ENCODE data around the gene FTCDNL1. TPM values are rescaled to one million over a fixed set of nuclear protein-coding genes. Genes with fewer than 3 reads are reported as not detected.

The FTCDNL1 gene
- total RNA-seq, result 0.13 and 0.76 TPM in 2 replicates

DNA sequence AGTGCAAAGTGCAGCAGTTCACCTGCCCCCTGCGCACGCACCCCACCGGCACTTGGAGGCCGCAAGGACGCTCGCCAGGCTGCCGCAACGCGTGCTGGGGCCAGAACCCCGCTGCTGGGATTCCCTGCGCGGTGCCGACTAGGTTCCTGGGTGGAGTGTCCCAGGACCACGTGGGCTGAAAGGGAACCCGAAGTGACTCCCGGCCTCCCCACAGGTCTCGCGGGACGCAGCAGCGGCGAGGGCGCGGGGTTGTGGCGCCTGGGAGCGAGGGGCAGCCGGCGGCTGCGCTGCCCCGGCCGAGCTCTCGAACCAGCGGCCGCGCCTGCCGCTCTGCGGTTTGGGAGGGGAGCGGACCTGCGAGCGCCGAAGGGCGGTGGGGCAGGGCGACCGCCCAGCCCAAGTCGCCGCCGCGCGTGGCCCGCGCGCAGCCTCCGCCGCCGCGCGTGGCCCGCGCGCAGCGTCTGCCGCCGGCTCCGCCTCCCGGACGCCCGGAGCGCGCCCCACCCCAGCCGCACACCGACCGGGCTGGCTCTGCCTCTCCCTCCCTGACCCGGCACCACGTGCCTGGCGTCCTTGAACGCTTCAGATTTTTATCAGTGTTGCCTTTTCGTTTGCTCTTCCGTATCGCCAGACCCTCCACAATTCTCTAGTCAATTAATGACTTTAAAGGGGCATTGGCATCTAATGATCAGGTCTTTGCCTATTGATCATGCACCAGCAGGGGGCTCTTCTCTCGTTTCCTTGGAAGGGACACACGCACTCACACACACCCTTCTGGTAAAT is at the start of gene FTCDNL1:
Gene FTCDNL1 (minus strand): TSS at position 475 of the 783 bp plus-strand sequence. CDS start 2,230 bp downstream, outside the sequence.

Small RNAs within 50 kb of the gene (small RNA-seq; reads per million reads assigned to genes)
- not detected for gene AC108032.1
- not detected for gene RN7SL717P

Other genes starting within 250 kb of the FTCDNL1 start
- gene C2orf69, start 60.1 kb upstream of the FTCDNL1 start, total RNA-seq, result 26.8 and 28.7 TPM in 2 replicates
- gene TYW5, start 104.3 kb upstream of the FTCDNL1 start, total RNA-seq, result 9.8 and 11.8 TPM in 2 replicates
- gene MAIP1, start 104.4 kb upstream of the FTCDNL1 start, total RNA-seq, result 17.3 and 21.4 TPM in 2 replicates